ENCODE results near the gene PGR.

The PGR gene

GRCh38 chr11:101129203-101129943 is at the start of gene PGR:
TSS of gene PGR (minus strand) at chr11:101129813. CDS start at chr11:101129070, 743 bp downstream.
- no peak for DNase-seq

GRCh38 chr11:101176381-101176780 is 46.8 kb upstream of the PGR start:
- DNase-seq = no peak

- no peak for DNase-seq
Observed at GRCh38 chr11:101169944-101170343, 40.3 kb upstream of the PGR start.

- no peak for DNase-seq
Observed at GRCh38 chr11:101166038-101166437, 36.4 kb upstream of the PGR start.

GRCh38 chr11:101158119-101158518 is 28.5 kb upstream of the PGR start:
- DNase-seq = no peak

- DNase-seq = no peak
Observed at GRCh38 chr11:101138245-101138930, 8.8 kb upstream of the PGR start.

- DNase-seq = no peak
Observed at GRCh38 chr11:101133190-101133589, 3.6 kb upstream of the PGR start.

GRCh38 chr11:101128571-101129202 is 926 bp downstream of the PGR start:
- DNase-seq = no peak

GRCh38 chr11:101127699-101128570 is 1.7 kb downstream of the PGR start:
- no peak for DNase-seq

- DNase-seq = no peak
Observed at GRCh38 chr11:101127197-101127698, 2.4 kb downstream of the PGR start.

GRCh38 chr11:101126551-101127196 is 2.9 kb downstream of the PGR start:
- no peak for DNase-seq

- no peak for DNase-seq
Observed at GRCh38 chr11:101115671-101116160, 13.9 kb downstream of the PGR start.

GRCh38 chr11:101113540-101113939 is 16.1 kb downstream of the PGR start:
- no peak for DNase-seq

GRCh38 chr11:101104716-101105115 is 24.9 kb downstream of the PGR start:
- no peak for DNase-seq

- DNase-seq = no peak
Observed at GRCh38 chr11:101103433-101103832, 26.2 kb downstream of the PGR start.

GRCh38 chr11:101100601-101101000 is 29.0 kb downstream of the PGR start:
- DNase-seq = no peak

- DNase-seq = no peak
Observed at GRCh38 chr11:101096036-101096704, 33.4 kb downstream of the PGR start.

GRCh38 chr11:101091781-101092180 is 37.8 kb downstream of the PGR start:
- DNase-seq = no peak

GRCh38 chr11:101090679-101091270 is 38.8 kb downstream of the PGR start:
- DNase-seq = no peak

- DNase-seq = no peak
Observed at GRCh38 chr11:101083335-101083734, 46.3 kb downstream of the PGR start.

- DNase-seq = no peak
Observed at GRCh38 chr11:101082813-101083212, 46.8 kb downstream of the PGR start.
